AG09309 (cell line): Measurements from ENCODE around the gene BCOR.
A peak's percentile ranks its signal among the peaks of the same experiment; 100 is the strongest.

Experiments
- DNase-seq: peaks from one replicate; pipeline ENCODE4 v3.0.0-alpha.2; 2010; ENCODE audit warnings: low read depth
- H3K4me3 ChIP-seq: 2 replicates; pipeline ENCODE4 v1.5.1; 2011; ENCODE audit warnings: mild to moderate bottlenecking, low read depth, low read length, moderate library complexity; ENCODE audit not compliant: control insufficient read depth
- CTCF ChIP-seq: IDR thresholded peaks from 2 replicates; pipeline ENCODE4 v1.5.1; 2011; ENCODE audit warnings: mild to moderate bottlenecking, low read depth, low read length, inconsistent platforms; ENCODE audit not compliant: insufficient read depth, control insufficient read depth; ENCODE audit errors: missing control alignments

Gene BCOR

GRCh38 chrX:40009462-40009851 lies 88.3 kb downstream of the BCOR start:
- H3K4me3 ChIP-seq = peak overlapping the region; percentile 1
- no peak for DNase-seq
- TF ChIP-seq CTCF = no peak

GRCh38 chrX:40008791-40009461 lies 88.8 kb downstream of the BCOR start:
- DNase-seq = no peak
- no peak for TF ChIP-seq CTCF
- peak overlapping the region; percentile 1 for H3K4me3 ChIP-seq

GRCh38 chrX:40007756-40008705 lies 89.7 kb downstream of the BCOR start:
- no peak for DNase-seq
- H3K4me3 ChIP-seq = no peak overlapping the region

GRCh38 chrX:40007131-40007755 lies 90.5 kb downstream of the BCOR start:
- H3K4me3 ChIP-seq = no peak overlapping the region
- DNase-seq = no peak
- no peak for TF ChIP-seq CTCF

More at GRCh38 chrX:40007756-40008705, 89.7 kb downstream of the BCOR start:
- no peak for TF ChIP-seq CTCF

- TF ChIP-seq CTCF = no peak
- H3K4me3 ChIP-seq = no peak overlapping the region
- no peak for DNase-seq
These were observed 91.4 kb downstream of the BCOR start for GRCh38 chrX:40006106-40007017.
